Keratinocyte (primary cell): ENCODE results near the gene CA14. TPM values are rescaled to one million over a fixed set of nuclear protein-coding genes. Genes with fewer than 3 reads are reported as not detected.

Experiments used
- DNase-seq: peaks from one replicate; pipeline ENCODE4 v3.0.0-alpha.2; 2011; ENCODE audit warnings: low read depth, missing footprints, low spot score
- FAIRE-seq: peaks from 2 replicates; lab custom pipeline; 2011; peaks lifted over from hg19 to GRCh38; lab: Jason Lieb, UNC
- H2AFZ ChIP-seq: 2 replicates; pipeline ENCODE4 v1.6.0; 2012; ENCODE audit warnings: low read length, control low read depth, inconsistent platforms; ENCODE audit not compliant: control insufficient read depth
- H3K27ac ChIP-seq: 2 replicates; pipeline ENCODE4 v1.5.1; 2011; ENCODE audit warnings: low read length; ENCODE audit not compliant: control insufficient read depth, insufficient read depth
- H3K27me3 ChIP-seq: 3 replicates; pipeline ENCODE4 v1.6.0; 2011; ENCODE audit warnings: low read length; ENCODE audit not compliant: control insufficient read depth, insufficient read depth; ENCODE audit errors: extremely low read depth
- H3K36me3 ChIP-seq, 2 experiments: 2 replicates in 1 of 2; 3 replicates in 1 of 2; pipeline ENCODE4 v1.5.1; 2011; ENCODE audit warnings: low read length in 2 of 2, mild to moderate bottlenecking in 1 of 2; ENCODE audit not compliant: control insufficient read depth in 2 of 2, insufficient read depth in 2 of 2; ENCODE audit errors: extremely low read depth in 1 of 2
- H3K4me1 ChIP-seq: 3 replicates; pipeline ENCODE4 v1.5.1; 2011; ENCODE audit warnings: low read length; ENCODE audit not compliant: control insufficient read depth, insufficient read depth; ENCODE audit errors: extremely low read depth
- H3K4me2 ChIP-seq: 3 replicates; pipeline ENCODE4 v1.6.0; 2011; ENCODE audit warnings: low read depth, low read length; ENCODE audit not compliant: control insufficient read depth, insufficient read depth; ENCODE audit errors: extremely low read depth
- H3K4me3 ChIP-seq, 3 experiments: fragments of 200-600 bp in 1 of 3; sonication (generic) in 1 of 3; 2 replicates in 2 of 3; 3 replicates in 1 of 3; pipeline ENCODE4 v1.5.1; 2011 to 2016; ENCODE audit warnings: low read length in 3 of 3, mild to moderate bottlenecking in 3 of 3, control low read depth in 2 of 3, inconsistent platforms in 1 of 3, low read depth in 1 of 3, mixed read lengths in 1 of 3, mixed run types in 1 of 3, moderate library complexity in 1 of 3; ENCODE audit not compliant: control insufficient read depth in 2 of 3, insufficient read depth in 2 of 3; ENCODE audit errors: extremely low read depth in 1 of 3
- H3K79me2 ChIP-seq: 2 replicates; pipeline ENCODE4 v1.6.0; 2012; ENCODE audit warnings: low read length; ENCODE audit not compliant: control insufficient read depth, insufficient read depth
- H3K9ac ChIP-seq: 3 replicates; pipeline ENCODE4 v1.6.0; 2011; ENCODE audit warnings: low read length; ENCODE audit not compliant: control insufficient read depth, insufficient read depth; ENCODE audit errors: extremely low read depth
- H3K9me1 ChIP-seq: 3 replicates; pipeline ENCODE4 v1.6.0; 2011; ENCODE audit warnings: low read length; ENCODE audit not compliant: control insufficient read depth, insufficient read depth; ENCODE audit errors: extremely low read depth
- H3K9me3 ChIP-seq: 2 replicates; pipeline ENCODE4 v1.5.1; 2012; ENCODE audit warnings: low read depth, low read length; ENCODE audit not compliant: control insufficient read depth
- H4K20me1 ChIP-seq: 3 replicates; pipeline ENCODE4 v1.6.0; 2011; ENCODE audit warnings: low read length; ENCODE audit not compliant: control insufficient read depth, insufficient read depth; ENCODE audit errors: extremely low read depth
- CTCF ChIP-seq, 3 experiments: IDR thresholded peaks in 1 of 3; conservative IDR thresholded peaks in 1 of 3; optimal IDR thresholded peaks in 1 of 3; 2 replicates in 2 of 3; 3 replicates in 1 of 3; pipeline versions ENCODE3 to v1.5.1; 2011; ENCODE audit warnings: low read length in 3 of 3, mild to moderate bottlenecking in 3 of 3, moderate library complexity in 2 of 3, control low read depth in 1 of 3, inconsistent platforms in 1 of 3; ENCODE audit not compliant: insufficient read depth in 2 of 3; ENCODE audit errors: extremely low read depth in 1 of 3
- EZH2 ChIP-seq: IDR thresholded peaks from one replicate; pipeline ENCODE4 v1.6.1; 2012; ENCODE audit warnings: inconsistent platforms, mild to moderate bottlenecking, low read length, moderate library complexity
- dilution Hi-C: fragments of 300-500 bp; cut with MboI; formaldehyde crosslinking; loops from one replicate; pipeline ENCODE4 v1.7.0; 2020; ENCODE audit warnings: low sequenced_read_pairs; ENCODE audit not compliant: extremely low pct_ligation_motif_present
- polyA plus RNA-seq, 5 experiments: library from polyadenylated mRNA; depleted of rRNA in 3 of 5; stranded (reverse) in 3 of 5; stranded (forward) in 1 of 5; unstranded in 1 of 5; fragments of >200 nt; gene quantifications; 1 replicate in 1 of 5; 2 replicates in 3 of 5; 3 replicates in 1 of 5; pipeline versions ENCODE4 v1.2.1 to v1.2.3, GENCODE V29; 2011 to 2012; ENCODE audit warnings: missing spikeins in 2 of 5, low read depth in 1 of 5, low replicate concordance in 1 of 5

The CA14 gene
- polyA plus RNA-seq, 1 donor (not counting 4 experiments of a cell fraction or from before 2014, with no cell fraction given) = 0.24 TPM

GRCh38 chr1:150262388-150263320 lies 5.1 kb downstream of the CA14 start:
- peaks cover 46% of the 10 kb centered on the region for H3K4me1 ChIP-seq
- peak; percentile 5 for FAIRE-seq
- TF ChIP-seq CTCF (optimal IDR thresholded peaks at IDR 0.05 in 1 of 3, IDR thresholded peaks at IDR 0.05 in 1 of 3, conservative IDR thresholded peaks at IDR 0.05 in 1 of 3; ENCODE audit: extremely low read depth in 1 of 3, insufficient read depth in 2 of 3, low read length in 3 of 3) = peak in 2 of 3 experiments; percentile 2 to 25
- no peak for TF ChIP-seq EZH2
- H3K79me2 ChIP-seq = peaks cover 16% of the 10 kb centered on the region
- DNase-seq = no peak
- peaks cover 16 to 29% of the 10 kb centered on the region in 2 experiments for H3K36me3 ChIP-seq
- no peaks in the 10 kb centered on the region for H3K27me3 ChIP-seq
- peak overlapping the region; percentile 63 for H3K27ac ChIP-seq
- H4K20me1 ChIP-seq = no peaks in the 10 kb centered on the region
- H3K9ac ChIP-seq = peak overlapping the region; percentile 17
- dilution Hi-C loops = no loop called here
- peak overlapping the region; percentile 56 for H3K4me2 ChIP-seq
- H3K4me3 ChIP-seq = no peak overlapping the region
- H2AFZ ChIP-seq = no peak overlapping the region
- no peaks in the 10 kb centered on the region for H3K9me3 ChIP-seq
- peaks cover 2% of the 10 kb centered on the region for H3K9me1 ChIP-seq

GRCh38 chr1:150263549-150263948 lies 6.0 kb downstream of the CA14 start:
- no peaks in the 10 kb centered on the region for H3K9me3 ChIP-seq
- peak overlapping the region; percentile 63 for H3K27ac ChIP-seq
- no peak overlapping the region for H3K4me2 ChIP-seq
- no peak overlapping the region for H3K4me3 ChIP-seq
- H3K4me1 ChIP-seq = peaks cover 49% of the 10 kb centered on the region
- FAIRE-seq (no peak), DNase-seq (no peak)
- peaks cover 16 to 29% of the 10 kb centered on the region in 2 experiments for H3K36me3 ChIP-seq
- no peaks in the 10 kb centered on the region for H4K20me1 ChIP-seq
- no peak for TF ChIP-seq EZH2
- no peak for TF ChIP-seq CTCF (optimal IDR thresholded peaks at IDR 0.05 in 1 of 3, IDR thresholded peaks at IDR 0.05 in 1 of 3, conservative IDR thresholded peaks at IDR 0.05 in 1 of 3; ENCODE audit: extremely low read depth in 1 of 3, insufficient read depth in 2 of 3, low read length in 3 of 3)
- peaks cover 2% of the 10 kb centered on the region for H3K9me1 ChIP-seq
- peaks cover 25% of the 10 kb centered on the region for H3K79me2 ChIP-seq
- no peak overlapping the region for H2AFZ ChIP-seq
- dilution Hi-C loops = no loop called here
- peak overlapping the region; percentile 17 for H3K9ac ChIP-seq
- H3K27me3 ChIP-seq = no peaks in the 10 kb centered on the region
